Neural progenitor cell (in vitro differentiated cells): ENCODE data around the gene MPC2. TPM values are rescaled to one million over a fixed set of nuclear protein-coding genes. Genes with fewer than 3 reads are reported as not detected.

ENCODE experiments used
- DNase-seq: peaks from one replicate; pipeline ENCODE4 v3.0.0-alpha.2; 2016; ENCODE audit warnings: low spot score
- H2AFZ ChIP-seq: fragments of 200-600 bp; sonication (generic); replicated peaks from 2 replicates; pipeline ENCODE4 v1.6.1; 2016; ENCODE audit warnings: antibody characterized with exemption
- H3F3A ChIP-seq: fragments of 200-600 bp; sonication (generic); 2 replicates; pipeline ENCODE4 v1.6.1; 2016; ENCODE audit warnings: antibody characterized with exemption, low read depth
- H3K27ac ChIP-seq: fragments of 200-600 bp; sonication (generic); 2 replicates; pipeline ENCODE4 v1.5.1; 2016; ENCODE audit warnings: mild to moderate bottlenecking
- H3K27me3 ChIP-seq: fragments of 200-600 bp; sonication (generic); 2 replicates; pipeline ENCODE4 v1.6.1; 2016; ENCODE audit warnings: mild to moderate bottlenecking, moderate library complexity
- H3K36me3 ChIP-seq: fragments of 200-600 bp; sonication (generic); 2 replicates; pipeline ENCODE4 v1.5.1; 2016
- H3K4me1 ChIP-seq: fragments of 200-600 bp; sonication (generic); 2 replicates; pipeline ENCODE4 v1.6.1; 2016; ENCODE audit warnings: mixed run types
- H3K4me2 ChIP-seq: fragments of 200-600 bp; sonication (generic); 2 replicates; pipeline ENCODE4 v1.6.1; 2016
- H3K4me3 ChIP-seq: fragments of 200-600 bp; sonication (generic); 2 replicates; pipeline ENCODE4 v1.5.1; 2016
- H3K79me2 ChIP-seq: fragments of 200-600 bp; sonication (generic); 2 replicates; pipeline ENCODE4 v1.6.1; 2016; ENCODE audit warnings: low read depth
- H3K9ac ChIP-seq: fragments of 200-600 bp; sonication (generic); 2 replicates; pipeline ENCODE4 v1.6.1; 2016
- H3K9me3 ChIP-seq: fragments of 200-600 bp; sonication (generic); 2 replicates; pipeline ENCODE4 v1.5.1; 2016; ENCODE audit warnings: low read depth
- H4K20me1 ChIP-seq: fragments of 200-600 bp; sonication (generic); 2 replicates; pipeline ENCODE4 v1.6.1; 2016; ENCODE audit warnings: low read depth
- H3K27ac Mint-ChIP-seq: 3 replicates; pipeline ENCODE4 v1.8.0; 2021; ENCODE audit warnings: mixed read lengths
- H3K27me3 Mint-ChIP-seq: 2 replicates; pipeline ENCODE4 v1.8.0; 2022; ENCODE audit warnings: low read depth, mild to moderate bottlenecking, inconsistent platforms, moderate library complexity, mixed read lengths; ENCODE audit not compliant: insufficient read depth
- H3K36me3 Mint-ChIP-seq: 3 replicates; pipeline ENCODE4 v1.8.0; 2021; ENCODE audit warnings: mixed read lengths
- H3K4me1 Mint-ChIP-seq: 3 replicates; pipeline ENCODE4 v1.8.0; 2021; ENCODE audit warnings: mixed read lengths
- H3K4me3 Mint-ChIP-seq: 3 replicates; pipeline ENCODE4 v1.8.0; 2021; ENCODE audit warnings: mild to moderate bottlenecking, moderate library complexity, mixed read lengths
- H3K9me3 Mint-ChIP-seq: 3 replicates; pipeline ENCODE4 v1.8.0; 2020; ENCODE audit warnings: mixed read lengths
- EZH2 ChIP-seq: fragments of 200-600 bp; sonication (generic); IDR thresholded peaks from 2 replicates; pipeline ENCODE4 v1.6.1; 2017; ENCODE audit warnings: antibody characterized with exemption, mild to moderate bottlenecking, moderate library complexity
- EZH2phosphoT487 ChIP-seq: fragments of 200-600 bp; sonication (generic); IDR thresholded peaks from 2 replicates; pipeline ENCODE4 v1.6.1; 2017; ENCODE audit warnings: antibody characterized with exemption
- total RNA-seq: library from RNA; depleted of rRNA; stranded (reverse); fragments of >200 nt; gene quantifications from 2 replicates; pipeline ENCODE4 v1.2.3, GENCODE V29; 2015; ENCODE audit warnings: low replicate concordance
- TF ChIP-seq, protein P1 (sequence below): fragments of 200-600 bp; sonication (generic); IDR thresholded peaks from 2 replicates; pipeline ENCODE4 v1.5.1; 2017; ENCODE audit warnings: antibody characterized with exemption, mild to moderate bottlenecking

MPC2 gene
- total RNA-seq, 1 donor from 2014 or later, result 56.8 TPM

DNA sequence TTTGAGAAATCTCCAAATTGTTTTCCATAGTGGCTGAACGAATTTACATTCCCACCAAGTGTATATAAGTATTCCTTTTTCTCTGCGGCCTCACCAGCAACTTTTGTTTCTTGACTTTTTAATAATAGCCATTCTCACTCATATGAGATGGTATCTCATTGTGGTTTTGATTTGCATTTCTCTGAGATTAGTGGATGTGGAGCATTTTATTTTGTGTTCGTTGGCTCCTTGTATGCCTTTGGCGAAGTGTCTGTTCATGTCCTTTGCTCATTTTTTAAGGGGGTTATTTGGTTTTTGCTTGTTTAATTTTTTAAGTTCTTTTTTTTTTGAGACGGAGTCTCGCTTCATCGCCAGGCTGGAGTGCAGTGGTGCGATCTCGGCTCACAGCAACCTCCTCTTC lies 45.1 kb upstream of the MPC2 start:
- Histone ChIP-seq H3F3A (no peaks in the 10 kb centered on the region), H3K4me3 (no peak overlapping the region), H3K27me3 (no peaks in the 10 kb centered on the region), H3K9me3 (no peaks in the 10 kb centered on the region), H4K20me1 (no peaks in the 10 kb centered on the region), H2AFZ (no peak overlapping the region), H3K36me3 (peaks cover 6% of the 10 kb centered on the region), H3K79me2 (peaks cover 31% of the 10 kb centered on the region), H3K27ac (no peak overlapping the region), H3K4me1 (no peaks in the 10 kb centered on the region), H3K4me2 (no peak overlapping the region), H3K9ac (no peak overlapping the region)
- no peaks in the 10 kb centered on the region for H3K27me3 Mint-ChIP-seq
- no peaks in the 10 kb centered on the region for H3K4me1 Mint-ChIP-seq
- TF ChIP-seq, protein P1, sequence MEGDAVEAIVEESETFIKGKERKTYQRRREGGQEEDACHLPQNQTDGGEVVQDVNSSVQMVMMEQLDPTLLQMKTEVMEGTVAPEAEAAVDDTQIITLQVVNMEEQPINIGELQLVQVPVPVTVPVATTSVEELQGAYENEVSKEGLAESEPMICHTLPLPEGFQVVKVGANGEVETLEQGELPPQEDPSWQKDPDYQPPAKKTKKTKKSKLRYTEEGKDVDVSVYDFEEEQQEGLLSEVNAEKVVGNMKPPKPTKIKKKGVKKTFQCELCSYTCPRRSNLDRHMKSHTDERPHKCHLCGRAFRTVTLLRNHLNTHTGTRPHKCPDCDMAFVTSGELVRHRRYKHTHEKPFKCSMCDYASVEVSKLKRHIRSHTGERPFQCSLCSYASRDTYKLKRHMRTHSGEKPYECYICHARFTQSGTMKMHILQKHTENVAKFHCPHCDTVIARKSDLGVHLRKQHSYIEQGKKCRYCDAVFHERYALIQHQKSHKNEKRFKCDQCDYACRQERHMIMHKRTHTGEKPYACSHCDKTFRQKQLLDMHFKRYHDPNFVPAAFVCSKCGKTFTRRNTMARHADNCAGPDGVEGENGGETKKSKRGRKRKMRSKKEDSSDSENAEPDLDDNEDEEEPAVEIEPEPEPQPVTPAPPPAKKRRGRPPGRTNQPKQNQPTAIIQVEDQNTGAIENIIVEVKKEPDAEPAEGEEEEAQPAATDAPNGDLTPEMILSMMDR, result no peak
- no peak for TF ChIP-seq EZH2
- no peak for TF ChIP-seq EZH2phosphoT487
- H3K9me3 Mint-ChIP-seq, result peaks cover 2% of the 10 kb centered on the region
- no peak overlapping the region for H3K4me3 Mint-ChIP-seq
- H3K36me3 Mint-ChIP-seq, result peaks cover 30% of the 10 kb centered on the region
- no peak for DNase-seq
- no peak overlapping the region for H3K27ac Mint-ChIP-seq

DNA sequence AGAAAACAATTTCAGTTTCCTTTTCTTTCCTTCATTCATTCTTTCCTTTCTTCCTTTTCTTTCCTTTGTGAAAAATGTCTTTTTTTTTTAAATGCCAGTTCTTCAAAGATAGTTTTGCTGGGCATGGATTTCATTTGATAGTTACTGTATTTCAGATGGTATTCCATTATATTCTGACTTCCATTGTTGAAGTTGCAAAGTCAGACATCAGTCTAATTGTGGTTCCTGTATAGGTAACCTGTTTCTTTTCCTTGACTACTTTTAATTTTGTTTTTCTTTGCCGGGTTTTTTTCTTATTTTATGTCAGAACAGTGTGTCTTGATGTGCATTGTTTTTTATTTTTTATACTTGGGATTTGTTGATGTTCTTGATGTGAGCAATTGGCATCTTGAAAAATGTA lies 40.4 kb upstream of the MPC2 start:
- H3K4me3 Mint-ChIP-seq, result no peak overlapping the region
- peaks cover 12% of the 10 kb centered on the region for H3K79me2 ChIP-seq
- H3F3A ChIP-seq, result no peaks in the 10 kb centered on the region
- peaks cover 6% of the 10 kb centered on the region for H3K36me3 ChIP-seq
- H2AFZ ChIP-seq, result no peak overlapping the region
- no peaks in the 10 kb centered on the region for H3K4me1 ChIP-seq
- H3K4me2 ChIP-seq, result no peak overlapping the region
- H3K27me3 ChIP-seq, result no peaks in the 10 kb centered on the region
- no peaks in the 10 kb centered on the region for H3K27me3 Mint-ChIP-seq
- no peaks in the 10 kb centered on the region for H3K4me1 Mint-ChIP-seq
- H4K20me1 ChIP-seq, result no peaks in the 10 kb centered on the region
- no peak overlapping the region for H3K9ac ChIP-seq
- H3K27ac Mint-ChIP-seq, result no peak overlapping the region
- peaks cover 36% of the 10 kb centered on the region for H3K36me3 Mint-ChIP-seq
- H3K9me3 ChIP-seq, result no peaks in the 10 kb centered on the region
- DNase-seq, result no peak
- TF ChIP-seq, protein P1, result no peak
- no peak for TF ChIP-seq EZH2
- no peak for TF ChIP-seq EZH2phosphoT487
- H3K27ac ChIP-seq, result no peak overlapping the region
- peaks cover 2% of the 10 kb centered on the region for H3K9me3 Mint-ChIP-seq
- H3K4me3 ChIP-seq, result no peak overlapping the region

DNA sequence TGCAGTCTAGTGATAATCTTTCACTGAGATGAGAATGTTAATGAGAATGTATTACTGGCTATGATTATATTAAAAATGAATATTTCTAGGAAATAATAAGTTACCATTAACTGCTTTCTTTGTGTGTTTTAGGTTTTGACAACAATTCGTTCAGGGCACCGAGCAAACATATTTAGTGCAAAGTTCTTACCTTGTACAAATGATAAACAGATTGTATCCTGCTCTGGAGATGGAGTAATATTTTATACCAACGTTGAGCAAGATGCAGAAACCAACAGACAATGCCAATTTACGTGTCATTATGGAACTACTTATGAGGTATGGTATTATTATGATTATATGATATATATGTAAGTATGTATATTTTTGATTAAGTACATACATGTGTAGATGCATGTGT lies 37.8 kb upstream of the MPC2 start:
- no peak overlapping the region for H3K27ac ChIP-seq
- H3K9ac ChIP-seq, result no peak overlapping the region
- Mint-ChIP-seq H3K4me1 (no peaks in the 10 kb centered on the region), H3K9me3 (peaks cover 2% of the 10 kb centered on the region), H3K27me3 (no peaks in the 10 kb centered on the region), H3K27ac (no peak overlapping the region), H3K36me3 (peaks cover 24% of the 10 kb centered on the region), H3K4me3 (no peak overlapping the region)
- no peaks in the 10 kb centered on the region for H3K27me3 ChIP-seq
- no peak overlapping the region for H2AFZ ChIP-seq
- no peaks in the 10 kb centered on the region for H3F3A ChIP-seq
- H3K36me3 ChIP-seq, result peaks cover 6% of the 10 kb centered on the region
- DNase-seq, result no peak
- H4K20me1 ChIP-seq, result no peaks in the 10 kb centered on the region
- H3K9me3 ChIP-seq, result no peaks in the 10 kb centered on the region
- TF ChIP-seq EZH2 (no peak), EZH2phosphoT487 (no peak)
- TF ChIP-seq, protein P1, result no peak
- no peaks in the 10 kb centered on the region for H3K4me1 ChIP-seq
- H3K4me2 ChIP-seq, result no peak overlapping the region
- H3K79me2 ChIP-seq, result no peaks in the 10 kb centered on the region
- H3K4me3 ChIP-seq, result no peak overlapping the region
